Measurements from ENCODE around the gene BLVRB. TPM values are rescaled to one million over a fixed set of nuclear protein-coding genes. Genes with fewer than 3 reads are reported as not detected.

The BLVRB gene
- total and polyA plus RNA-seq, 9 of the 15 experiments (the other 6 are each of a cell fraction or from before 2014, with no cell fraction given) = 81.1 to 749 (median 331) TPM

DNA sequence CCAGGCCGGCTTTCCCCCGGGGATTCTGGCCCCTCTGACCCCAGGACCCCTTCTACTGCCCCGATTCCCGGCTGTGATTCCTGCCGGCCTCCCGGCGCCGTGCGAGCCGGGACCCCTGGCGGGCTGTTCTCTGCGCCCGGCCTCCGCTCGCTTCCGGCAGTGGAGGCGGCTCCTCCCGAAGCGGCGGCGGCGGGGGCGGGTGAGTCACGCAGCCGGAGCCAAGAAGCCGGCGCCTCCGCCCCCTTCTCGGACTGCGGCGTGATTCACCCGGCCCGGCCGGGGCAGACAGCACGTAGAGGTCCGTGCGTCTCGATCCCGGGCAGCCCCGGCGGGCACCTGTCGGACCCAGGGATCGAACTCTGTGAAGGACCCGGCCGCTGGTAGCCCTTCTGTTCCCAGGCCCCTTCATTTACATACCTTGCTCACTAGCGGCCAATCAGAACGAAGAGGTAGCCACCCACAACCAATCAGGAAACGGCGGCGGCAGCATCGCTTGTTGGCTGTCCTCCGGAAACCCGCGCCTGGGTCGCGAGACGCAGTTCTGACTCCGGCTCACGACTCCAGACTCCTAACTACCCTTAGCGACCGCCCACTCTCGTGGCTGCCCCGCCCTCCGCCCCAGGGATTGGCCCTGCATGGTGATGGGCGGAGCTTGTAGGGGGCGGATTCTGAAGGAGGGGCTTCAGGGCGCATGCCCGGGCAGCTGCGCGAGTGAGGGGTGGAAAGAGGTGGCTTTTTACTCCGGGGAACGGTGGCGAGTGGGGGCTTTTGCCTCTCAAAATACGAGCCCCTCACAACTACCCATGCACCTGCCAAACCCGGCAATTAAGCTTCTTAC is 39.9 kb downstream of the BLVRB start, which contains the start of gene SERTAD1 (continued):
- TF ChIP-seq ZNF512 (tag; IDR thresholded peaks at IDR 0.05) (no peak), AFF1 (IDR thresholded peaks at IDR 0.05; ENCODE audit: low read depth in 1 of 2, partially characterized antibody in 2 of 2) (no peak), ZSCAN32 (CRISPR knock-in tag; IDR thresholded peaks at IDR 0.05) (peak; percentile 9; the same call in 1 of the 2 replicates), TSC22D4 (tag; IDR thresholded peaks at IDR 0.05) (no peak), PRMT5 (CRISPR knock-in tag; IDR thresholded peaks at IDR 0.05) (no peak), ZKSCAN8 (CRISPR knock-in tag; IDR thresholded peaks at IDR 0.05) (no peak), ZNF311 (CRISPR knock-in tag; IDR thresholded peaks at IDR 0.05) (no peak)
- TF ChIP-seq, protein P1, sequence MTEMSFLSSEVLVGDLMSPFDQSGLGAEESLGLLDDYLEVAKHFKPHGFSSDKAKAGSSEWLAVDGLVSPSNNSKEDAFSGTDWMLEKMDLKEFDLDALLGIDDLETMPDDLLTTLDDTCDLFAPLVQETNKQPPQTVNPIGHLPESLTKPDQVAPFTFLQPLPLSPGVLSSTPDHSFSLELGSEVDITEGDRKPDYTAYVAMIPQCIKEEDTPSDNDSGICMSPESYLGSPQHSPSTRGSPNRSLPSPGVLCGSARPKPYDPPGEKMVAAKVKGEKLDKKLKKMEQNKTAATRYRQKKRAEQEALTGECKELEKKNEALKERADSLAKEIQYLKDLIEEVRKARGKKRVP (CRISPR knock-in tag; IDR thresholded peaks at IDR 0.05) = no peak
- TF ChIP-seq, protein P2, sequence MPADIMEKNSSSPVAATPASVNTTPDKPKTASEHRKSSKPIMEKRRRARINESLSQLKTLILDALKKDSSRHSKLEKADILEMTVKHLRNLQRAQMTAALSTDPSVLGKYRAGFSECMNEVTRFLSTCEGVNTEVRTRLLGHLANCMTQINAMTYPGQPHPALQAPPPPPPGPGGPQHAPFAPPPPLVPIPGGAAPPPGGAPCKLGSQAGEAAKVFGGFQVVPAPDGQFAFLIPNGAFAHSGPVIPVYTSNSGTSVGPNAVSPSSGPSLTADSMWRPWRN (IDR thresholded peaks at IDR 0.05; ENCODE audit: low read depth) = peak; percentile 67; the same call in 1 of the 2 replicates
- TF ChIP-seq, protein P3, sequence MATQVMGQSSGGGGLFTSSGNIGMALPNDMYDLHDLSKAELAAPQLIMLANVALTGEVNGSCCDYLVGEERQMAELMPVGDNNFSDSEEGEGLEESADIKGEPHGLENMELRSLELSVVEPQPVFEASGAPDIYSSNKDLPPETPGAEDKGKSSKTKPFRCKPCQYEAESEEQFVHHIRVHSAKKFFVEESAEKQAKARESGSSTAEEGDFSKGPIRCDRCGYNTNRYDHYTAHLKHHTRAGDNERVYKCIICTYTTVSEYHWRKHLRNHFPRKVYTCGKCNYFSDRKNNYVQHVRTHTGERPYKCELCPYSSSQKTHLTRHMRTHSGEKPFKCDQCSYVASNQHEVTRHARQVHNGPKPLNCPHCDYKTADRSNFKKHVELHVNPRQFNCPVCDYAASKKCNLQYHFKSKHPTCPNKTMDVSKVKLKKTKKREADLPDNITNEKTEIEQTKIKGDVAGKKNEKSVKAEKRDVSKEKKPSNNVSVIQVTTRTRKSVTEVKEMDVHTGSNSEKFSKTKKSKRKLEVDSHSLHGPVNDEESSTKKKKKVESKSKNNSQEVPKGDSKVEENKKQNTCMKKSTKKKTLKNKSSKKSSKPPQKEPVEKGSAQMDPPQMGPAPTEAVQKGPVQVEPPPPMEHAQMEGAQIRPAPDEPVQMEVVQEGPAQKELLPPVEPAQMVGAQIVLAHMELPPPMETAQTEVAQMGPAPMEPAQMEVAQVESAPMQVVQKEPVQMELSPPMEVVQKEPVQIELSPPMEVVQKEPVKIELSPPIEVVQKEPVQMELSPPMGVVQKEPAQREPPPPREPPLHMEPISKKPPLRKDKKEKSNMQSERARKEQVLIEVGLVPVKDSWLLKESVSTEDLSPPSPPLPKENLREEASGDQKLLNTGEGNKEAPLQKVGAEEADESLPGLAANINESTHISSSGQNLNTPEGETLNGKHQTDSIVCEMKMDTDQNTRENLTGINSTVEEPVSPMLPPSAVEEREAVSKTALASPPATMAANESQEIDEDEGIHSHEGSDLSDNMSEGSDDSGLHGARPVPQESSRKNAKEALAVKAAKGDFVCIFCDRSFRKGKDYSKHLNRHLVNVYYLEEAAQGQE (IDR thresholded peaks at IDR 0.05; ENCODE audit: borderline replicate concordance) = peak; percentile 30; the same call in 1 of the 2 replicates
- TF ChIP-seq, protein P3 (CRISPR knock-in tag; IDR thresholded peaks at IDR 0.05; ENCODE audit: low read depth) = 0 out of 2 replicates have a peak, but pooled peaks have one; percentile 41

All from K562 (cell line).